CD14-positive monocyte (primary cell): ENCODE results near the gene FAM169A. TPM values are rescaled to one million over a fixed set of nuclear protein-coding genes. Genes with fewer than 3 reads are reported as not detected.

Experiments
- DNase-seq, 3 donors: peaks; one replicate each; pipeline ENCODE4 v3.0.0-alpha.2; 2011 to 2022
- H2AFZ ChIP-seq: 2 replicates; pipeline ENCODE4 v1.6.0; 2012; ENCODE audit warnings: mild to moderate bottlenecking, low read depth, low read length, inconsistent platforms; ENCODE audit not compliant: insufficient read depth, poor library complexity, severe bottlenecking
- H3K27ac ChIP-seq, 2 donors: 1 replicate in 1 of 2; 2 replicates in 1 of 2; pipeline ENCODE4 v1.5.1; 2012 to 2013; ENCODE audit warnings: low read length in 2 of 2, control low read depth in 1 of 2, inconsistent platforms in 1 of 2, low read depth in 1 of 2, mild to moderate bottlenecking in 1 of 2
- H3K27me3 ChIP-seq, 2 donors: one replicate each; pipeline versions ENCODE4 v1.6.0 to v1.6.1; 2011 to 2013; ENCODE audit warnings: low read length in 2 of 2; ENCODE audit not compliant: control insufficient read depth in 2 of 2, insufficient read depth in 2 of 2
- H3K36me3 ChIP-seq, 2 donors: replicated peaks in 1 of 2; 1 replicate in 1 of 2; 2 replicates in 1 of 2; pipeline versions ENCODE4 v1.5.1 to v1.6.1; 2012 to 2013; ENCODE audit warnings: low read length in 2 of 2, control low read depth in 1 of 2, inconsistent platforms in 1 of 2, mild to moderate bottlenecking in 1 of 2; ENCODE audit not compliant: insufficient read depth in 2 of 2, control insufficient read depth in 1 of 2
- H3K4me1 ChIP-seq, 2 donors: 1 replicate in 1 of 2; 2 replicates in 1 of 2; pipeline versions ENCODE4 v1.5.1 to v1.6.1; 2012 to 2013; ENCODE audit warnings: low read length in 2 of 2, control low read depth in 1 of 2, inconsistent platforms in 1 of 2, mild to moderate bottlenecking in 1 of 2, moderate library complexity in 1 of 2; ENCODE audit not compliant: insufficient read depth in 2 of 2, control insufficient read depth in 1 of 2
- H3K4me2 ChIP-seq: replicated peaks from 2 replicates; pipeline ENCODE3; 2012; ENCODE audit warnings: low read length, moderate library complexity, mild to moderate bottlenecking; ENCODE audit not compliant: poor library complexity, severe bottlenecking; ENCODE audit errors: extremely low read depth
- H3K4me3 ChIP-seq, 3 experiments: fragments of 200-600 bp in 1 of 3; sonication (generic) in 1 of 3; replicated peaks in 1 of 3; 1 replicate in 2 of 3; 2 replicates in 1 of 3; pipeline ENCODE4 v1.5.1; 2011 to 2013; ENCODE audit warnings: low read length in 3 of 3, mild to moderate bottlenecking in 3 of 3, control low read depth in 2 of 3, low read depth in 2 of 3, inconsistent platforms in 1 of 3, moderate library complexity in 1 of 3
- H3K79me2 ChIP-seq: 2 replicates; pipeline ENCODE4 v1.6.0; 2012; ENCODE audit warnings: mild to moderate bottlenecking, control low read depth, inconsistent platforms, low read length, moderate library complexity; ENCODE audit not compliant: insufficient read depth
- H3K9ac ChIP-seq: 2 replicates; pipeline ENCODE4 v1.6.0; 2017; ENCODE audit warnings: low read length, mild to moderate bottlenecking; ENCODE audit not compliant: insufficient read depth, poor library complexity, severe bottlenecking
- H3K9me3 ChIP-seq, 2 donors: replicated peaks in 1 of 2; 1 replicate in 1 of 2; 2 replicates in 1 of 2; pipeline versions ENCODE4 v1.5.1 to v1.6.1; 2012 to 2013; ENCODE audit warnings: low read length in 2 of 2, control low read depth in 1 of 2; ENCODE audit not compliant: control insufficient read depth in 1 of 2, insufficient read depth in 1 of 2
- H4K20me1 ChIP-seq: 2 replicates; pipeline ENCODE4 v1.6.0; 2012; ENCODE audit warnings: mild to moderate bottlenecking, low read length, control low read depth, moderate library complexity; ENCODE audit not compliant: insufficient read depth
- H3K27ac Mint-ChIP-seq, 7 donors: one replicate each; pipeline ENCODE4 v1.8.0; 2020; ENCODE audit warnings: mild to moderate bottlenecking in 7 of 7, mixed read lengths in 7 of 7, moderate library complexity in 6 of 7, inconsistent platforms in 2 of 7
- H3K27me3 Mint-ChIP-seq, 3 donors: one replicate each; pipeline ENCODE4 v1.8.0; 2021 to 2022; ENCODE audit warnings: low read depth in 3 of 3, mild to moderate bottlenecking in 3 of 3, mixed read lengths in 3 of 3, moderate library complexity in 3 of 3, inconsistent platforms in 1 of 3
- H3K36me3 Mint-ChIP-seq, 2 donors: one replicate each; pipeline ENCODE4 v1.8.0; 2020; ENCODE audit warnings: mixed read lengths in 2 of 2, inconsistent platforms in 1 of 2, mild to moderate bottlenecking in 1 of 2
- H3K4me1 Mint-ChIP-seq: one replicate; pipeline ENCODE4 v1.8.0; 2020; ENCODE audit warnings: mild to moderate bottlenecking, mixed read lengths
- H3K4me3 Mint-ChIP-seq, 2 donors: one replicate each; pipeline ENCODE4 v1.8.0; 2020; ENCODE audit warnings: mild to moderate bottlenecking in 2 of 2, mixed read lengths in 2 of 2, moderate library complexity in 1 of 2
- H3K9me3 Mint-ChIP-seq, 7 donors: one replicate each; pipeline ENCODE4 v1.8.0; 2020 to 2022; ENCODE audit warnings: mixed read lengths in 7 of 7, mild to moderate bottlenecking in 6 of 7, moderate library complexity in 6 of 7, inconsistent platforms in 2 of 7
- CTCF ChIP-seq: fragments of 200-600 bp; IDR thresholded peaks from one replicate; pipeline ENCODE4 v1.8.0; 2022; ENCODE audit warnings: antibody characterized with exemption, mild to moderate bottlenecking
- WGBS: methylation state at CpG from one replicate; pipeline ENCODE4 v1.1.5; 2013; ENCODE audit warnings: missing lambda C conversion rate; ENCODE audit not compliant: insufficient coverage; 5-methylcytosine and 5-hydroxymethylcytosine counted together
- intact Hi-C, 2 donors: fragments of 100-400 bp; cut with micrococcal nuclease; formaldehyde crosslinking; loops; one replicate each; pipeline versions ENCODE4 v1.15.0 to v1.15.1; 2023
- polyA plus RNA-seq, 3 donors: library from polyadenylated mRNA; depleted of rRNA in 1 of 3; unstranded in 2 of 3; stranded (reverse) in 1 of 3; fragments of 300-500 nt in 2 of 3; fragments of >200 nt in 1 of 3; fragmentation: Illumina TruSeq in 2 of 3; gene quantifications; 1 replicate in 2 of 3; 2 replicates in 1 of 3; pipeline ENCODE4 v1.2.3, GENCODE V29; 2012 to 2021

FAM169A gene
- polyA plus RNA-seq, 3 donors = not detected

- Histone ChIP-seq H3K36me3 (no peaks in the 10 kb centered on the region), H2AFZ (no peak overlapping the region), H4K20me1 (no peaks in the 10 kb centered on the region), H3K9ac (no peak overlapping the region), H3K4me2 (no peak overlapping the region), H3K9me3 (no peaks in the 10 kb centered on the region), H3K4me3 (no peak overlapping the region), H3K4me1 (peaks cover 9 to 11% of the 10 kb centered on the region in 2 donors), H3K79me2 (no peaks in the 10 kb centered on the region), H3K27ac (no peak overlapping the region), H3K27me3 (no peaks in the 10 kb centered on the region)
- intact Hi-C loops = no loop called here
- no peak overlapping the region for H3K27ac Mint-ChIP-seq
- WGBS = 86% methylated on average over 1 of the region's 3 CpGs
- peaks cover 22% of the 10 kb centered on the region for H3K4me1 Mint-ChIP-seq
- H3K27me3 Mint-ChIP-seq = peaks cover 0 to 1% (median 0%) of the 10 kb centered on the region in 3 donors
- no peaks in the 10 kb centered on the region for H3K36me3 Mint-ChIP-seq
- DNase-seq = no peak
- TF ChIP-seq CTCF = no peak
- H3K9me3 Mint-ChIP-seq = no peaks in the 10 kb centered on the region
- no peak overlapping the region for H3K4me3 Mint-ChIP-seq
Measured at GRCh38 chr5:74848553-74849025, 17.6 kb downstream of the FAM169A start.

GRCh38 chr5:74839229-74839628 is 27.0 kb downstream of the FAM169A start:
- Mint-ChIP-seq H3K4me1 (no peaks in the 10 kb centered on the region), H3K36me3 (peaks cover 0 to 3% of the 10 kb centered on the region in 2 donors), H3K27ac (no peak overlapping the region), H3K27me3 (no peaks in the 10 kb centered on the region), H3K4me3 (no peak overlapping the region), H3K9me3 (peaks cover 6 to 17% (median 10%) of the 10 kb centered on the region in 7 donors)
- Histone ChIP-seq H4K20me1 (no peaks in the 10 kb centered on the region), H2AFZ (no peak overlapping the region), H3K4me3 (no peak overlapping the region), H3K27me3 (no peaks in the 10 kb centered on the region), H3K36me3 (no peaks in the 10 kb centered on the region), H3K9me3 (peaks cover 5 to 6% of the 10 kb centered on the region in 2 donors), H3K4me2 (no peak overlapping the region), H3K9ac (no peak overlapping the region), H3K4me1 (no peaks in the 10 kb centered on the region), H3K27ac (no peak overlapping the region), H3K79me2 (no peaks in the 10 kb centered on the region)
- intact Hi-C loops = no loop called here
- DNase-seq = peak in 2 of 3 donors; percentile 16 to 20
- no CpG with 5 or more reads among the region's 6 CpGs for whole genome bisulfite sequencing
- TF ChIP-seq CTCF = no peak
